ENCODE results near the gene POLR3GL. TPM values are rescaled to one million over a fixed set of nuclear protein-coding genes. Genes with fewer than 3 reads are reported as not detected.

POLR3GL gene
- total RNA-seq, 3 donors from 2014 or later = 15.7 to 26.8 (median 19.5) TPM

GRCh38 chr1:145980457-145980994 is 16.0 kb downstream of the POLR3GL start:
- Histone ChIP-seq H3K4me1 (ENCODE audit: low read depth) (peaks cover 68% of the 10 kb centered on the region), H3K9me3 (no peaks in the 10 kb centered on the region), H3K36me3 (ENCODE audit: low read depth) (no peaks in the 10 kb centered on the region), H3K4me3 (no peak overlapping the region)
- intact Hi-C loops (cut with DNase I, micrococcal nuclease) = no loop called here
- no peak for TF ChIP-seq CTCF (IDR thresholded peaks at IDR 0.05)
- DNase-seq (no peak), ATAC-seq (no peak)

GRCh38 chr1:145982010-145982723 is 17.7 kb downstream of the POLR3GL start:
- DNase-seq (no peak), ATAC-seq (no peak)
- H3K4me1 ChIP-seq (ENCODE audit: low read depth) = peaks cover 79% of the 10 kb centered on the region
- no peaks in the 10 kb centered on the region for H3K9me3 ChIP-seq
- no peak for TF ChIP-seq CTCF (IDR thresholded peaks at IDR 0.05)
- H3K4me3 ChIP-seq = no peak overlapping the region
- no peaks in the 10 kb centered on the region for H3K36me3 ChIP-seq (ENCODE audit: low read depth)
- intact Hi-C loops (cut with DNase I, micrococcal nuclease) = no loop called here

GRCh38 chr1:145983206-145983675 is 18.8 kb downstream of the POLR3GL start:
- DNase-seq (peak in 1 of 3 donors; percentile 69), ATAC-seq (peak; percentile 5)
- intact Hi-C loops (cut with DNase I, micrococcal nuclease) = no loop called here
- Histone ChIP-seq H3K4me3 (no peak overlapping the region), H3K36me3 (ENCODE audit: low read depth) (no peaks in the 10 kb centered on the region), H3K9me3 (no peaks in the 10 kb centered on the region), H3K4me1 (ENCODE audit: low read depth) (peaks cover 68% of the 10 kb centered on the region)
- no peak for TF ChIP-seq CTCF (IDR thresholded peaks at IDR 0.05)

- peak in 1 of 3 donors; percentile 45 for DNase-seq
- Histone ChIP-seq H3K9me3 (no peaks in the 10 kb centered on the region), H3K4me3 (no peak overlapping the region), H3K4me1 (ENCODE audit: low read depth) (peaks cover 59% of the 10 kb centered on the region), H3K36me3 (ENCODE audit: low read depth) (no peaks in the 10 kb centered on the region)
- intact Hi-C loops (cut with DNase I, micrococcal nuclease) = no loop called here
- ATAC-seq = no peak
- TF ChIP-seq CTCF (IDR thresholded peaks at IDR 0.05) = no peak
Measured at GRCh38 chr1:145983960-145984830, 19.7 kb downstream of the POLR3GL start.

GRCh38 chr1:145985129-145985501 is 20.6 kb downstream of the POLR3GL start:
- Histone ChIP-seq H3K4me1 (ENCODE audit: low read depth) (peaks cover 51% of the 10 kb centered on the region), H3K4me3 (no peak overlapping the region), H3K9me3 (no peaks in the 10 kb centered on the region), H3K36me3 (ENCODE audit: low read depth) (no peaks in the 10 kb centered on the region)
- ATAC-seq (no peak), DNase-seq (no peak)
- no peak for TF ChIP-seq CTCF (IDR thresholded peaks at IDR 0.05)
- intact Hi-C loops (cut with DNase I, micrococcal nuclease) = no loop called here

Measured in mucosa of descending colon (tissue), 3 donors.